Erythroblast (primary cell): ENCODE data around the gene CNTRL.
"Not testable (repeated sequence)": the region's sequence is repeated elsewhere in the genome, so short reads cannot be mapped to it uniquely, and the experiment has no call there.

Experiments
- DNase-seq, 2 experiments: peaks; one replicate each; lab custom pipeline; 2025; lab: John Stamatoyannopoulos, UW
- GATA1 ChIP-seq: IDR thresholded peaks from 2 replicates; pipeline ENCODE4 v1.6.1; 2011; ENCODE audit warnings: low read depth, mild to moderate bottlenecking, control low read depth, low read length, moderate library complexity
- POLR2A ChIP-seq: IDR thresholded peaks from 2 replicates; pipeline ENCODE4 v1.6.1; 2011; ENCODE audit warnings: mild to moderate bottlenecking, low read length

CNTRL gene

DNA sequence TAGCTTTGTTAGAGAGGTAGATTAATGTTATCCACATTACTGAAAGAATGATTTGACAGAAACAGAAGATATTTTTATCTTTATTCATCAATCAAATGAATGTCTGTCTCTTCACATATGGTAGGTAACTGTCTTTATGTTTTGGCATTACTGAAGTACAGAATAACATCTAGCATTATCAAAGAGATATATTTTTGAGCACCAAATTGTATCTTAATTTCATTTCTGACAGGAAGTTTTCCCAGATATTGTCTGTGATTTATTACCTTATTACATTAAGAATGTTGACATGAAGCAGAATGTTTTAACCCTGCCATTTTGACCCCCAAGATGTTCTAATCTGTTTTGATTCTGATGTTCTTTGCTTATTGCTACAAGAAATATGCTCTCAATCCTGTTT lies 20.3 kb downstream of the CNTRL start:
- DNase-seq, result no peak

DNA sequence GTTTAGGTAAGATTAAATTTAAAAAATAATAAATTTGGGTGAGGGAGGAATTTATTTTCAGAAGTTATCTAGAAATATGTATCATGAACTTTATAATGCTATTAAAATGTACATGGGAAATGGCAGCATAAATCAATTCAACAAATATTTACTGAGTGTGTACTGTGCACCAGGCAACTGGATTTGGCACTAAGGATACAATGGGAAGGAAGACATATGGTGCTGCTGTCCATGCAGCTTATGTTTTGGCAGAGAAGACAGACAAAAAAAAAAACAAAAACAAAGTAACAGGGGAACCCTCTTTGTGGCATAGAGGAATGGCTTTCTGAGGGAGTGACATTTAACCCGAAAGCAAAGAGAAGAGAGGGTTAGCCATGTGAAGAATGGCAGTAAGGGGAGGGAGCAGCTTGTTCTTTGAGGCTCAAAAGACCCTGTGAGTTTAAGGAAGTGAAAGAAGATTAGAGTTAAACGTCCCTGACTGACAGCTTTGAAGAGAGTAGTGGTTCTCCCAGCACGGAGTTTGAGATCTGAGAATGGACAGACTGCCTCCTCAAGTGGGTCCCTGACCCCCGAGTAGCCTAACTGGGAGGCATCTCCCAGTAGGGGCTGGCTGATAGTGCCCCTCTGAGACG lies 23.9 kb downstream of the CNTRL start:
- TF ChIP-seq POLR2A (no peak), GATA1 (no peak)
- DNase-seq, result no peak

More for the DNA sequence above, 20.3 kb downstream of the CNTRL start:
- no peak for TF ChIP-seq POLR2A
- no peak for TF ChIP-seq GATA1

DNA sequence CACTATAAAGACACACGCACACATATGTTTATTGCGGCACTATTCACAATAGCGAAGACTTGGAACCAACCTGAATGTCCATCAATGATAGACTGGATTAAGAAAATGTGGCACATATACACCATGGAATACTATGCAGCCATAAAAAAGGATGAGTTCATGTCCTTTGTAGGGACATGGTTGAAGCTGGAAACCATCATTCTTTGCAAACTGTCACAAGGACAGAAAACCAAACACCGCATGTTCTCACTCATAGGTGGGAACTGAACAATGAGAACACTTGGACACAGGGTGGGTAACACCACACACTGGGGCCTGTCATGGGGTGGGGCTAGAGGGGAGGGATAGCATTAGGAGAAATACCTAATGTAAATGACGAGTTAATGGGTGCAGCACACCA lies 29.3 kb downstream of the CNTRL start:
- DNase-seq, result not testable (repeated sequence)

DNA sequence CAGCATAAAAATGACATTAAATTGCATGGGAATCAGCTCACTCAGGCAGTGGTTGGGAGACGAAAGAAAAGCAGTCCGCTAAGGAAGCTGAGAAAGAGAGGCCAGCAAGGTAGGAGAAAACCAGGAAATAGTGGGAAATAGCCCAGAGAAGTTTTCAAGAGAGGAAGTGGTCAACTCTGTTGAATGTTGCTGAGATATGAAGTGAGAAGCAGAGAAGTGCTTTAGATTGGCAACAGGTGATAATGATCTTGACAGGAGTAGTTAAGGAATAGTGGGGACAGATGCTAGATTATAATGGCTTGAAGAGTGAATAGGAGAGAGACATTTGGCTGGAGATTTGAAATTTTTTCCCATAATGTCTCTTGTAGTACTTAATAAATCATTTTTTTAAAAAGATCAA lies 30.8 kb downstream of the CNTRL start:
- no peak for DNase-seq
- no peak for TF ChIP-seq POLR2A
- TF ChIP-seq GATA1, result no peak

DNA sequence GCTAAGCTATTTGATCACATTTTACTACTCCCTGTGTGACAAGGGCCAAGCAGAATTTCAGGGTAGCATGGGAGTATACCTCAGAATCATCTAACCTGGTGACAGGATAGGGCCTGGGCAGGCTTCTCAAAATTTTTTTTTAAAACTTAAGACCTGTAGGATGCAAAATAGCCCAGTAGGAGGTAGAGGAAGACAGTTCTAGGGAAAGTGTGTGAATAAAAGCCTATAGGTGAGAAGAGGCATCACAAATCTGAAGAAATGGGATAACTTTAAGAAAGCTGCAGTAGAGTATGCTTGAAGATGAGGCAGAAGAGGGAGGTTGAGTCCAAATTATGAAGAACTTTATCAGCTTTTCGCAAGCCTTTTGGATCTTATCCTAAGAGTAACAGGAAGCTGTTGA lies 32.3 kb downstream of the CNTRL start:
- DNase-seq, result peak in 1 of 2 experiments; percentile 14
- no peak for TF ChIP-seq POLR2A
- TF ChIP-seq GATA1, result no peak

DNA sequence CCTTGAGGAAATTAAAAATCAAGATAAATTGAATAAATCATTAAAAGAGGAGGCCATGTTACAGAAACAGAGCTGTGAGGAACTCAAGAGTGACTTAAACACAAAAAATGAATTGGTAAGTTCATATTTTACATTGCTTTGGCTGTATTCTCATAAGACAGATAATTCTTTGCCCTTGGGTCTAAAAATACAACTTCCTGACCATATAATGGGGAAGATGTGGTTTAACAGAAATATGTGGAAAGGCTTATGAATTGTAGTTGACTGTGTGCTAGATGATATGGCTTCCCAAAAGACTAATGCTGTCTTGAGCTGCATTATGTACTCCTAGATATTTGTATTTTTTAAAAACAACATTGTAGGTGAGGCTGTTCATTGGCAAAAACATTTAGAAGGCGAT lies 33.1 kb downstream of the CNTRL start:
- no peak for DNase-seq
- TF ChIP-seq POLR2A (no peak), GATA1 (no peak)

DNA sequence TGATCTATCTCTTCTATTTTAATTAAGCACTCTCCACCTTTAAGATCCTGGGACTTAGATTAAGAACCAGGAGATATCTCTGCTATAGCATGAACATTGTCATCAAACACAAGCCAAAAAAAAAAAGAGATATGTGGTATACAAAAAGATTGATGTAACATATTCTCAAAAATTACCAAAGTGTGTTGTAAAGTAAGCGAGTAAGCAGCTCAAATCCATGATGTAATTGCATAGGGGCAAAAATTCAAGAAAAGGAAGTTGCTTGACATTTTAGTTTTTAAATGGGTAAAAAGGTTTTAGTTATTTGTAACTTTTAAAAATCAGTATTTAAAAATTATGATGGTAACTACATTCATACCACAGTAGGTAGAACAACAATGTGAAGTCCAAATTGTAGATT lies 40.7 kb downstream of the CNTRL start:
- no peak for TF ChIP-seq POLR2A
- TF ChIP-seq GATA1, result no peak
- DNase-seq, result no peak

DNA sequence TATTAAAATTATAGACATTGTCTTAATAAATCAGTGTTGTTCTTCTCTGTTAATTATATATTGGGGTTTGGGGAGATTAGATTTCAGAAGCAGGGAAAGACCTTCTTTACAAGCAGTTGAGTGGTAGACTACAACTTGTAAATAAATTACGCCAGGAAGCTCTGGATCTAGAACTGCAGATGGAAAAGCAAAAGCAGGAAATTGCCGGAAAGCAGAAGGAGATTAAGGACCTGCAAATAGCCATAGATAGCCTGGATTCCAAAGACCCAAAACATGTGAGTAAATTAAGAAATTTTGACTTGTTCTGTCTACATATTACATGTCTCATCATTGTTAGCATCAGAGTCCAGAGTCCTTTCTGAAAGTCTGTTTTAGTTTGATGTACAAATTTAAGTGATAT lies 43.5 kb downstream of the CNTRL start:
- TF ChIP-seq GATA1 (no peak), POLR2A (no peak)
- DNase-seq, result no peak

DNA sequence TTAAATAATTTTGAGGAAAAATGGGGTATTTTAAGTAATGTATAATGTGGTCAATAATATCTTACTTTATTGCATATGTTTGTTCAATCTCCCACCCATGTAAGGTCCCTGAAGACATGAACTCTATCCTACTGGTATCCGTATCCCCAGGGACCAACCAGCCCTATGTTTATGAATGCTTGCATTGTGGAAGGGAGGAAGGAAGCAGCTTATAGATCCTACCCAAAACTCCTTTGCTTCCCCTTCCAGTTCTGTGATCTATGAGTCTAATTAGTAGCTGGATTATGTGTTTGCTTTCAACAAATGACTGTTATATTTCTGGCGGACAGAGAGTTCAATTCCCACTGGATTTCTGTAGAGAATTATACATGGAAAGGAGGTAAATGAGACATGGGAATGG lies 45.6 kb downstream of the CNTRL start:
- DNase-seq, result no peak
- no peak for TF ChIP-seq POLR2A
- no peak for TF ChIP-seq GATA1

DNA sequence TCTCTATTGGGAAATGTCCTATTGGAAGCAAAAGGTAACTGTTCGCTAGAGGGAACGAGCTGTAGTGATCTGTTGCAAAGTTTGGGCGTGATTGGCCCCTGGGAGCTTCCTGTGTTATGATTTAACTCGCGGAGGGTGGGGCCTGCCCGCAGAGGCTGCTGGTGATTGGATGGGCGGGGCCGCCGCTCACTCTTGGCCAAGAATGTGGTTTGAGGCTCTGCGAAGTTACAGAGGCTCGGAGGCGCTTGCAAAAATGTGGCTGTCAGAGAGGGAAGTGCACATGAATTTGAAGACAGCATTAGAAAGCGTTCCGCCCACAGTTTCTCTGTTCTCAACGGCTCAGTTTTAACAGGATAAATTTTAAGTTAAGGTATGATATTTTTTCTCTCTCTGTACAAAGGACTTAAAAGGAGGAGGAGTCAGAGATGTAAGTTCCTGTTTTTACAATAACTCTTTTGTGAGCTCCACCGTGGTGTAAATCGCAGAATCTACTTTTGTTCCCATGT lies 46.9 kb downstream of the CNTRL start:
- peak; percentile 93 to 94 for DNase-seq
- TF ChIP-seq GATA1 (no peak), POLR2A (peak; percentile 38)

DNA sequence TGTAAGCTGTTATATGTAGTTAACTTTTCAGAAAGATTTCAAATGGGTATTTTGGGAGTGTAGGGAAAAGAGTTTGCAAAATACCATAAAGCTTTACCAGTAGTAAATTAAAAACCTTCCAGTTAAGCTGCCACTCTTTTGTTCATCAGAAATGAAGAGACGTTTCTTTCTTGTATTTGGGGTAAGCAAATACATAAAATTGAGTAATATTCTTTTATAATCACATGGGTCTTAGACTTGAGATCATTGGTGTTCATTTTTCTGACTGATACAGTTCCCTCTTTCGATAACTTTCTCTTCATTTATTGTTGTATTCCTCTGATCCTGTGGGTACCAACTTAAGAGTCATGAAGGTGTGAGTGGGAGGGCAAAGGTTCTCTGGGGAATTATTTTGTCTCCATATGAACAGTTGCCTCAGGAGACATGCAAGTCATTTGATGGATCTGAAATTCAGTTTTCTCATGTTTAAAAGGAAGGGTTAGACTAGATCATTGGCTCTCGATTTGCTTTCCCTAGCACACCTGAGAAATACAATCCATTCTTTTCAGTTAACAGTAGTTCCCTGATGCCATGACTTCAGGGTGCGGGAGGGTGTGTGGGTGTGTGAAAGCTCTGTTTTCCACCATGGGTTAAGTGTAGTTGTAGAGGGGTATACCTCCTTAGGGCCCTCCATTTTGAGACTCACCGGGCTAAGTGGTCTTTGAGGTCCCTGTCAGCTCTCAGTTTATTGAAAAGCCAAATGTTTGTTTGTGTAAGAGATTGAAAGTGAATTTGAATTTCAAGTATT lies 47.7 kb downstream of the CNTRL start:
- no peak for TF ChIP-seq POLR2A
- no peak for TF ChIP-seq GATA1
- no peak for DNase-seq

DNA sequence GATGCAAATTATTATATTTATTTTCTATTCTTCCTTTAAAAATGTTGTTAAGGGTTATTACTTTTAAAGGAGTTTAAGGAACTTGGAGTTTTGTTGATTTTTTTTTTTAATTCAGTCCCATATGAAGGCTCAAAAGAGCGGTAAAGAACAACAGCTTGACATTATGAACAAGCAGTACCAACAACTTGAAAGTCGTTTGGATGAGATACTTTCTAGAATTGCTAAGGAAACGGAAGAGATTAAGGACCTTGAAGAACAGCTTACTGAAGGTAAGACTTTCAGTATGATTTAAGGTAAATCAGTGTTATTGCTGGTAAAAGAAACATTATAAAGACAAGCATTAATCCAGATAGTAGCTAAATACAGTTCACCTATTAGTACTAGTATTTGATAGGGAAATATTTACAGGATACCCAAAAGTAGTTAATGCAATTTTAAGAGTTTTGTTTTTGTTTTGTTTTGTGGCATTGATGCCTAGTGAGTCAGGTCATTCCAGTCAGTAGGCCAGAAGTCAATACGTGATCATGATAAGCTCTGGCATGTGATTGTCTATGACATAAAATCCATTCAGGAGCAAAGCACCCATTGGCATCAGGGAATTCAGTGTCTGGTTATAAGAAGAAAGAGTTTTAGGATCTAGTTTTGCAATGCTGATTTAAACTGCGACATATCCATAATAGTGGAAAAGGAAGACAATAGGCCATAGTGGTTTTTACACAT lies 49.2 kb downstream of the CNTRL start:
- DNase-seq, result no peak
- no peak for TF ChIP-seq GATA1
- TF ChIP-seq POLR2A, result no peak

DNA sequence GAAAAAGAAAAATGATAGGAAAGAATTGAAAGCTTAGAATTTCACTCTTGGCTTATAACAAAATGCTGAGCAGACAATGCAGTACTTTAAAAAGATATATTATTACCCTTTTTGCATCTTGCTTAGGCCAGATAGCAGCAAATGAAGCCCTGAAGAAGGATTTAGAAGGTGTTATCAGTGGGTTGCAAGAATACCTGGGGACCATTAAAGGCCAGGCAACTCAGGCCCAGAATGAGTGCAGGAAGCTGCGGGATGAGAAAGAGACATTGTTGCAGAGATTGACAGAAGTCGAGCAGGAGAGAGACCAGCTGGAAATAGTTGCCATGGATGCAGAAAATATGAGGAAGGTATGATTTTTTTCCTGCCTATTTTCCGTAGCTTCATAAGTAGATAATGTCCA lies 50.8 kb downstream of the CNTRL start:
- TF ChIP-seq POLR2A, result no peak
- TF ChIP-seq GATA1, result no peak
- no peak for DNase-seq

DNA sequence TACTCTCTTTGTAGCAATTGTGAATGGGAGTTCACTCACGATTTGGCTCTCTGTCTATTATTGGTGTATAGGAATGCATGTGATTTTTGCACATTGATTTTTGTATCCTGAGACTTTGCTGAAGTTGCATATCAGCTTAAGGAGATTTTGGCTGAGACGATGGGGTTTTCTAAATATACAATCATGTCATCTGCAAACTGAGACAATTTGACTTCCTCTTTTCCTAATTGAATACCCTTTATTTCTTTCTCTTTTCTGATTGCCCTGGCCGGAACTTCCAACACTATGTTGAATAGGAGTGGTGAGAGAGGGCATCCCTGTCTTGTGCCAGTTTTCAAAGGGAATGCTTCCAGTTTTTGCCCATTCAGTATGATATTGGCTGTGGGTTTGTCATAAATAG lies 54.6 kb downstream of the CNTRL start:
- not testable (repeated sequence) for DNase-seq
